ENCODE data around the gene POU6F2. TPM values are rescaled to one million over a fixed set of nuclear protein-coding genes. Genes with fewer than 3 reads are reported as not detected.

Gene POU6F2
- total and polyA plus RNA-seq, 2 experiments from 2014 or later = 7.2 to 7.3 TPM

- no peak for DNase-seq (ENCODE audit: low spot score)
Observed at GRCh38 chr7:39488467-39489393, 511.0 kb downstream of the POU6F2 start.

GRCh38 chr7:39490296-39490695, 512.6 kb downstream of the POU6F2 start:
- Histone ChIP-seq H3K27me3 (ENCODE audit: insufficient read depth) (no peaks in the 10 kb centered on the region), H3K4me2 (no peak overlapping the region), H3K4me1 (ENCODE audit: insufficient read depth) (no peaks in the 10 kb centered on the region), H3K36me3 (ENCODE audit: insufficient read depth) (no peaks in the 10 kb centered on the region), H3K4me3 (no peak overlapping the region), H2AFZ (no peak overlapping the region), H3K9me2 (ENCODE audit: insufficient read depth) (no peaks in the 10 kb centered on the region), H4K20me1 (replicated peaks; ENCODE audit: insufficient read depth) (no peaks in the 10 kb centered on the region), H3K79me2 (replicated peaks; ENCODE audit: insufficient read depth) (no peaks in the 10 kb centered on the region), H3F3A (replicated peaks; ENCODE audit: low read depth) (no peaks in the 10 kb centered on the region), H3K27ac (ENCODE audit: low read depth) (no peak overlapping the region)
- Mint-ChIP-seq H3K4me3 (no peak overlapping the region), H3K36me3 (ENCODE audit: low read depth) (no peaks in the 10 kb centered on the region), H3K9me3 (no peaks in the 10 kb centered on the region), H3K27ac (no peak overlapping the region), H3K4me1 (no peaks in the 10 kb centered on the region; the same call in 2 of the 3 replicates), H3K27me3 (ENCODE audit: insufficient read depth, low read depth, poor library complexity) (no peaks in the 10 kb centered on the region)
- DNase-seq (ENCODE audit: low spot score) = no peak
- ATAC-seq = no peak
- no peak for TF ChIP-seq EZH2phosphoT487 (IDR thresholded peaks at IDR 0.05; ENCODE audit: unreplicated experiment)
- TF ChIP-seq EZH2 (IDR thresholded peaks at IDR 0.05; ENCODE audit: low read depth, unreplicated experiment) = no peak
- no peak for TF ChIP-seq NANOG (IDR thresholded peaks at IDR 0.05; ENCODE audit: borderline replicate concordance)
- no peak for TF ChIP-seq CREB1 (CRISPR knock-in tag; IDR thresholded peaks at IDR 0.05; ENCODE audit: low read depth)
- no peak for TF ChIP-seq ZNF331 (CRISPR knock-in tag; IDR thresholded peaks at IDR 0.05; ENCODE audit: low read depth)
- TF ChIP-seq ETS1 (IDR thresholded peaks at IDR 0.05) = no peak
- no peak for TF ChIP-seq ZNF462 (CRISPR knock-in tag; IDR thresholded peaks at IDR 0.05)
- no peak for TF ChIP-seq ZNF114 (CRISPR knock-in tag; IDR thresholded peaks at IDR 0.05)
- TF ChIP-seq JUNB (IDR thresholded peaks at IDR 0.05; ENCODE audit: unreplicated experiment) = no peak

More at GRCh38 chr7:39488467-39489393, 511.0 kb downstream of the POU6F2 start:
- Histone ChIP-seq H3K79me2 (replicated peaks; ENCODE audit: insufficient read depth) (no peaks in the 10 kb centered on the region), H2AFZ (no peak overlapping the region), H3K36me3 (ENCODE audit: insufficient read depth) (no peaks in the 10 kb centered on the region), H4K20me1 (replicated peaks; ENCODE audit: insufficient read depth) (no peaks in the 10 kb centered on the region), H3K9me2 (ENCODE audit: insufficient read depth) (no peaks in the 10 kb centered on the region; the same call in 1 of the 2 replicates), H3F3A (replicated peaks; ENCODE audit: low read depth) (no peaks in the 10 kb centered on the region), H3K27ac (ENCODE audit: low read depth) (no peak overlapping the region), H3K27me3 (ENCODE audit: insufficient read depth) (no peaks in the 10 kb centered on the region), H3K4me3 (no peak overlapping the region), H3K4me2 (no peak overlapping the region), H3K4me1 (ENCODE audit: insufficient read depth) (no peaks in the 10 kb centered on the region)
- H3K9me3 Mint-ChIP-seq = no peaks in the 10 kb centered on the region
- H3K4me3 Mint-ChIP-seq = no peak overlapping the region
- no peak overlapping the region for H3K27ac Mint-ChIP-seq
- TF ChIP-seq JUNB (IDR thresholded peaks at IDR 0.05; ENCODE audit: unreplicated experiment) (no peak), STAT1 (IDR thresholded peaks at IDR 0.05; ENCODE audit: unreplicated experiment) (no peak), ETS1 (IDR thresholded peaks at IDR 0.05) (no peak), ZNF331 (CRISPR knock-in tag; IDR thresholded peaks at IDR 0.05; ENCODE audit: low read depth) (no peak), ZNF114 (CRISPR knock-in tag; IDR thresholded peaks at IDR 0.05) (no peak), NANOG (IDR thresholded peaks at IDR 0.05; ENCODE audit: borderline replicate concordance) (no peak), EZH2 (IDR thresholded peaks at IDR 0.05; ENCODE audit: low read depth, unreplicated experiment) (no peak)
- no peaks in the 10 kb centered on the region; the same call in 2 of the 3 replicates for H3K4me1 Mint-ChIP-seq
- no peak for ATAC-seq
- no peaks in the 10 kb centered on the region for H3K36me3 Mint-ChIP-seq (ENCODE audit: low read depth)
- no peaks in the 10 kb centered on the region for H3K27me3 Mint-ChIP-seq (ENCODE audit: insufficient read depth, low read depth, poor library complexity)

Measured in GM23338 (cell line).